ENCODE measurements around the gene SCT.
A peak's percentile ranks its signal among the peaks of the same experiment; 100 is the strongest.

Gene SCT

GRCh38 chr11:576811-577610, 50.0 kb downstream of the SCT start:
- H3K36me3 ChIP-seq (ENCODE audit: insufficient read depth, low read length): peaks cover 13% of the 10 kb centered on the region
- H3K4me3 ChIP-seq (ENCODE audit: low read length): peak overlapping the region; percentile 97
- peak overlapping the region; percentile 84 for H3K9ac ChIP-seq (ENCODE audit: low read depth, low read length)
- no peaks in the 10 kb centered on the region for H3K9me3 ChIP-seq (ENCODE audit: insufficient read depth, low read depth, low read length)
- H3K27ac ChIP-seq (ENCODE audit: low read depth, low read length): peak overlapping the region; percentile 67; the same call in 1 of the 2 replicates
- WGBS: 9% methylated on average over 42 of the region's 48 CpGs
- H3K4me1 ChIP-seq (ENCODE audit: insufficient read depth, low read length): peaks cover 5% of the 10 kb centered on the region; the same call in 1 of the 2 replicates
- peaks cover 22% of the 10 kb centered on the region for H3K27me3 ChIP-seq (ENCODE audit: insufficient read depth, low read length)

Data from HUES64 (cell line).